Mucosa of descending colon (tissue), 3 donors: ENCODE results near the gene POLR3H. TPM values are rescaled to one million over a fixed set of nuclear protein-coding genes. Genes with fewer than 3 reads are reported as not detected.
"Not testable (repeated sequence)": the region's sequence is repeated elsewhere in the genome, so short reads cannot be mapped to it uniquely, and the experiment has no call there.

ENCODE experiments used
- ATAC-seq: fragments of 200-7000 bp; cut with Tn5 transposase; one replicate; pipeline ENCODE4 v1.9.1; 2020; ENCODE audit warnings: mild to moderate bottlenecking, moderate library complexity
- DNase-seq, 3 donors: peaks; one replicate each; pipeline ENCODE4 v3.0.0-alpha.2; 2020
- H3K36me3 ChIP-seq: fragments of 200-600 bp; one replicate; pipeline ENCODE4 v1.8.0; 2021; ENCODE audit warnings: low read depth, mild to moderate bottlenecking
- H3K4me1 ChIP-seq: fragments of 200-600 bp; one replicate; pipeline ENCODE4 v1.8.0; 2021; ENCODE audit warnings: low read depth, mild to moderate bottlenecking
- H3K4me3 ChIP-seq: fragments of 200-600 bp; one replicate; pipeline ENCODE4 v1.8.0; 2021; ENCODE audit warnings: mild to moderate bottlenecking
- H3K9me3 ChIP-seq: fragments of 200-600 bp; one replicate; pipeline ENCODE4 v1.8.0; 2021; ENCODE audit warnings: mild to moderate bottlenecking
- CTCF ChIP-seq: fragments of 200-600 bp; IDR thresholded peaks from one replicate; pipeline ENCODE4 v1.8.0; 2022; ENCODE audit warnings: antibody characterized with exemption, mild to moderate bottlenecking
- intact Hi-C, 2 donors: fragments of 100-400 bp; cut with DNase I in 1 of 2; cut with micrococcal nuclease in 1 of 2; formaldehyde crosslinking; loops; one replicate each; pipeline versions ENCODE4 v1.11.0 to v1.11.1; 2022; cut with DNase I, micrococcal nuclease
- total RNA-seq, 3 donors: library from RNA; stranded (reverse); fragmentation: NEBNext Ultra II Directional in 2 of 3; extraction: Animal tissue kit (Norgen Biotek cat#: 25700) in 2 of 3; gene quantifications; one replicate each; pipeline versions ENCODE4 v1.2.1 to v1.2.4, GENCODE V29; 2021 to 2023
- donor health status: DM: no; HTN: no; CAD: no; lungs with moderate emphysema.
- donor health status: DM: no; HTN: no; CAD: no.
- donor health status: DM: no; HTN: yes; CAD: no.

Gene POLR3H
- total RNA-seq, 3 donors from 2014 or later, result 12.4 to 26.1 (median 15.7) TPM

GRCh38 chr22:41563051-41563711, 18.9 kb upstream of the POLR3H start:
- Histone ChIP-seq H3K9me3 (no peaks in the 10 kb centered on the region), H3K36me3 (no peaks in the 10 kb centered on the region), H3K4me3 (no peak overlapping the region), H3K4me1 (no peaks in the 10 kb centered on the region)
- TF ChIP-seq CTCF, result no peak
- intact Hi-C loops, result no loop called here
- ATAC-seq (no peak), DNase-seq (peak in 1 of 3 donors; percentile 19)

DNA sequence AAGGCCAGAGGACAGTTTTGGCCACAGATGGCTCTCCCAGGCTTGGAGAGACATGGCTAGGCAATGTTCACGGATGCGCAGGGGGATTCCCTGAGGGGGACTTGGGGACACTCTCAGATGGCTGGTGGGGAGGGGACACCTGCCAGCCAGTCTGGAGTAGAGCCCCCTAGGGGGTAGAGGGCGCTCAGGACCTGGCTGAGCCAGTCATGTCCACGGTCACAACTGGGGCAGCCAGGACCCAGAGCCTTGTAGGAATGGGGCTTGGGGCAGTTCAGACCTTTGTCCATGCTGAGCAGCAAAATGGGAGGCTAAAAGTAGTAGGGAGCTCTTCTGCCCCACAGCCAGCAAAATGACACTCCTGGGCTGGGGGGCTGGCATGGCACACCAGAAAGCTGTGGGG, 18.2 kb upstream of the POLR3H start:
- no peak for DNase-seq
- Histone ChIP-seq H3K4me1 (no peaks in the 10 kb centered on the region), H3K4me3 (no peak overlapping the region), H3K9me3 (no peaks in the 10 kb centered on the region), H3K36me3 (no peaks in the 10 kb centered on the region)
- intact Hi-C loops, result no loop called here
- TF ChIP-seq CTCF, result no peak
- no peak for ATAC-seq

- intact Hi-C loops, result no loop called here
- peak in 1 of 3 donors; percentile 19 for DNase-seq
- no peak for TF ChIP-seq CTCF
- H3K4me3 ChIP-seq, result no peak overlapping the region
- ATAC-seq, result no peak
- H3K4me1 ChIP-seq, result no peaks in the 10 kb centered on the region
- H3K9me3 ChIP-seq, result no peaks in the 10 kb centered on the region
- no peaks in the 10 kb centered on the region for H3K36me3 ChIP-seq
Observed at GRCh38 chr22:41561788-41562187, 17.5 kb upstream of the POLR3H start.

DNA sequence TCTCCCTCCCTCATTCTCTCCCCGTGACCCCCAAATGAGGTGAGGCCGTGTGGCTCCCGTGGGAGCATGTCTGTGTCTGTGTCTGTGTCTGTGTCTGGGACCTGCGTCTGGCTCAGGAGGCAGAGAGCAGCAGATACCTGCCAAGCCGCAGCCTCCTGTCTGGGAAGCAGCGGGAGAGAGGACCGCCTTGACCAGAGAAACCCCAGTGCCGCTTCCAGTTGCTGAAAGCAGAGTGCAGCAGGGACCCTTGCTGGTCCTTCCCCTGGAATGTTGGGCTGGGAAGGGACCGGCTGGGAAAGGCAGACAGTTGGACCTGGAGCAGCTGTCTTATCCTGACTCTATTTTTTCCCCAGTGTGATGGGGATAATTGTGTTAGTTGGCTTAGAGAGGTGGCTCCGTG, 17.1 kb upstream of the POLR3H start:
- no peak for DNase-seq
- Histone ChIP-seq H3K4me3 (no peak overlapping the region), H3K9me3 (no peaks in the 10 kb centered on the region), H3K36me3 (no peaks in the 10 kb centered on the region), H3K4me1 (no peaks in the 10 kb centered on the region)
- intact Hi-C loops, result no loop called here
- no peak for ATAC-seq
- TF ChIP-seq CTCF, result no peak

DNA sequence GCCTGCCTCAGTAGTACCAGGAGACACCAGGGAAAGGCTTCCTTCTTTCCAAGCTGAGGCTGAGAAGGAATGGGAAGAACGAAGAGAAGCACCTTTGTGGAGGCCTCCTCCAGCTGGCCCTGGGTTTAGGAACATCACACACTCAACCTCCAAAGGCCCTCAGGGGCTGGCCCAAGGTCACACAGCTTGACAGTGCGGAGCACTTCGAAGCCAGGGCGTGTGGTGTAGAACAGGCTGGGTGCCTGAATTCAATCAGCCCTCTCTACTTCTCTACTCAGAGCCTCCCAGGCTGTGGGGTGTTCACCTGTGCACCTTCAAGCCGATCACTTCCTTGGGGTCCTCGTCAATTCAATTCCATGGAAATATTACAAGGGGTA, 15.8 kb upstream of the POLR3H start:
- Histone ChIP-seq H3K4me1 (no peaks in the 10 kb centered on the region), H3K36me3 (no peaks in the 10 kb centered on the region), H3K9me3 (no peaks in the 10 kb centered on the region), H3K4me3 (no peak overlapping the region)
- DNase-seq (no peak), ATAC-seq (no peak)
- intact Hi-C loops, result no loop called here
- TF ChIP-seq CTCF, result no peak

DNA sequence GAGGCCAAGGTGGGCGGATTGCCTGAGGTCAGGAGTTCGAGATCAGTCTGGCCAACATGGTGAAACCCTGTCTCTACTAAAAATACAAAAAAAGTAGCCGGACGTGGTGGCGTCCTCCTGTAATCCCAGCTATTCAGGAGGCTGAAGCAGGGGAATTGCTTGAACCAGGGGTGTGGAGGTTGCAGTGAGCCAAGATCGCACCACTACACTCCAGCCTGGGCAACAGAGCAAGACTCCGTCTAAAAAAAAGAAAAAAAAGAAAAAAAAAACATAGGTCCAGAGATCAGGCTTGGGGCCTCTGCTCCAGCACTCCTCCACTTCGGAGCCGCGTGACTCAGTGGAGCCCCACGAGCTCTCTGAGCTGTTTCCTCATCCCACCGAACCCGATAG, 14.0 kb upstream of the POLR3H start:
- H3K9me3 ChIP-seq, H3K4me1 ChIP-seq, H3K36me3 ChIP-seq, ATAC-seq, H3K4me3 ChIP-seq, intact Hi-C loops: not testable (repeated sequence)
- DNase-seq, result peak in 1 of 3 donors; percentile 11
